ENCODE measurements around the gene MAGI1.

Gene MAGI1

DNA sequence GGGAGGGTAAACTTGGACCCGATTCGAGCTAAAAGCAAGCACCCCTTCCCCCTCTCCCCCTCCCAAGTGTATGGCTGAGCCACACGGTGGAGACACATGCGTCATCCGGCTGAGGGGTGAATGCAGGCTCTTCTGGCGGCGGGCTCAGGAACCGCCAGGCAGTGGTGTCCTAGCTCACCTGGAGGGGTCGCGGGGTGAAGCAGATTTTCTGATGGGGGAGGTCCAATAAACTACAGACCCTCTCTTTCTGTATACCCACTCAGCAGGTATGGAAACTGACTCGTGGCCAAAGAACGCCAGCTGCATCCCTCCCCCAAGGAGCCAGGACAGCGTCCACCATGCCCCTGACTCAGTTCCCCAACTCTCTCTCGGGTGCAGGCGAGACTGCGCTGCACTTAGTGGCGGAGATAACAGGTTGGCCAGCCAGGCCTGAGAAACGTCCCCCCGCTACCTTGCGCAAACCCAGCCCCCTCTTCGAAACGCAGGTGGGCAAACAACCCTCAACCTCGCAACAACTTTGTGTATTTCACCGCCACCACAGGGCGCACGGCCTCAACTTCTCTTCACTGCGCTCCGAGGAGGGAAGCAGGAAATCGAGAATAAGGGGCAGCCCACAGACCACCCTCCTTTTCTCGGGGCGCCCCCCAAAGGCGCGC is 1.3 kb downstream of the MAGI1 start:
- DNase-seq (ENCODE audit: low read depth in 1 of 2, low spot score in 1 of 2): no peak
- TF ChIP-seq POLR2AphosphoS5 (IDR thresholded peaks at IDR 0.05; ENCODE audit: low read depth) (no peak), GABPA (IDR thresholded peaks at IDR 0.05; ENCODE audit: low read depth) (no peak), SPI1 (IDR thresholded peaks at IDR 0.05; ENCODE audit: borderline replicate concordance, low read depth) (no peak)
- TF ChIP-seq, protein P1, sequence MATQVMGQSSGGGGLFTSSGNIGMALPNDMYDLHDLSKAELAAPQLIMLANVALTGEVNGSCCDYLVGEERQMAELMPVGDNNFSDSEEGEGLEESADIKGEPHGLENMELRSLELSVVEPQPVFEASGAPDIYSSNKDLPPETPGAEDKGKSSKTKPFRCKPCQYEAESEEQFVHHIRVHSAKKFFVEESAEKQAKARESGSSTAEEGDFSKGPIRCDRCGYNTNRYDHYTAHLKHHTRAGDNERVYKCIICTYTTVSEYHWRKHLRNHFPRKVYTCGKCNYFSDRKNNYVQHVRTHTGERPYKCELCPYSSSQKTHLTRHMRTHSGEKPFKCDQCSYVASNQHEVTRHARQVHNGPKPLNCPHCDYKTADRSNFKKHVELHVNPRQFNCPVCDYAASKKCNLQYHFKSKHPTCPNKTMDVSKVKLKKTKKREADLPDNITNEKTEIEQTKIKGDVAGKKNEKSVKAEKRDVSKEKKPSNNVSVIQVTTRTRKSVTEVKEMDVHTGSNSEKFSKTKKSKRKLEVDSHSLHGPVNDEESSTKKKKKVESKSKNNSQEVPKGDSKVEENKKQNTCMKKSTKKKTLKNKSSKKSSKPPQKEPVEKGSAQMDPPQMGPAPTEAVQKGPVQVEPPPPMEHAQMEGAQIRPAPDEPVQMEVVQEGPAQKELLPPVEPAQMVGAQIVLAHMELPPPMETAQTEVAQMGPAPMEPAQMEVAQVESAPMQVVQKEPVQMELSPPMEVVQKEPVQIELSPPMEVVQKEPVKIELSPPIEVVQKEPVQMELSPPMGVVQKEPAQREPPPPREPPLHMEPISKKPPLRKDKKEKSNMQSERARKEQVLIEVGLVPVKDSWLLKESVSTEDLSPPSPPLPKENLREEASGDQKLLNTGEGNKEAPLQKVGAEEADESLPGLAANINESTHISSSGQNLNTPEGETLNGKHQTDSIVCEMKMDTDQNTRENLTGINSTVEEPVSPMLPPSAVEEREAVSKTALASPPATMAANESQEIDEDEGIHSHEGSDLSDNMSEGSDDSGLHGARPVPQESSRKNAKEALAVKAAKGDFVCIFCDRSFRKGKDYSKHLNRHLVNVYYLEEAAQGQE (IDR thresholded peaks at IDR 0.05; ENCODE audit: insufficient replicate concordance, low read depth): no peak
- TF ChIP-seq, protein P2, sequence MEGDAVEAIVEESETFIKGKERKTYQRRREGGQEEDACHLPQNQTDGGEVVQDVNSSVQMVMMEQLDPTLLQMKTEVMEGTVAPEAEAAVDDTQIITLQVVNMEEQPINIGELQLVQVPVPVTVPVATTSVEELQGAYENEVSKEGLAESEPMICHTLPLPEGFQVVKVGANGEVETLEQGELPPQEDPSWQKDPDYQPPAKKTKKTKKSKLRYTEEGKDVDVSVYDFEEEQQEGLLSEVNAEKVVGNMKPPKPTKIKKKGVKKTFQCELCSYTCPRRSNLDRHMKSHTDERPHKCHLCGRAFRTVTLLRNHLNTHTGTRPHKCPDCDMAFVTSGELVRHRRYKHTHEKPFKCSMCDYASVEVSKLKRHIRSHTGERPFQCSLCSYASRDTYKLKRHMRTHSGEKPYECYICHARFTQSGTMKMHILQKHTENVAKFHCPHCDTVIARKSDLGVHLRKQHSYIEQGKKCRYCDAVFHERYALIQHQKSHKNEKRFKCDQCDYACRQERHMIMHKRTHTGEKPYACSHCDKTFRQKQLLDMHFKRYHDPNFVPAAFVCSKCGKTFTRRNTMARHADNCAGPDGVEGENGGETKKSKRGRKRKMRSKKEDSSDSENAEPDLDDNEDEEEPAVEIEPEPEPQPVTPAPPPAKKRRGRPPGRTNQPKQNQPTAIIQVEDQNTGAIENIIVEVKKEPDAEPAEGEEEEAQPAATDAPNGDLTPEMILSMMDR (IDR thresholded peaks at IDR 0.05; ENCODE audit: insufficient read depth, low read length): no peak
- Histone ChIP-seq H3K27me3 (ENCODE audit: insufficient read depth, poor library complexity, severe bottlenecking) (peaks cover 39% of the 10 kb centered on the region), H3K4me3 (replicated peaks; ENCODE audit: insufficient read depth, low read length) (no peak overlapping the region), H3K27ac (replicated peaks) (no peak overlapping the region)

DNA sequence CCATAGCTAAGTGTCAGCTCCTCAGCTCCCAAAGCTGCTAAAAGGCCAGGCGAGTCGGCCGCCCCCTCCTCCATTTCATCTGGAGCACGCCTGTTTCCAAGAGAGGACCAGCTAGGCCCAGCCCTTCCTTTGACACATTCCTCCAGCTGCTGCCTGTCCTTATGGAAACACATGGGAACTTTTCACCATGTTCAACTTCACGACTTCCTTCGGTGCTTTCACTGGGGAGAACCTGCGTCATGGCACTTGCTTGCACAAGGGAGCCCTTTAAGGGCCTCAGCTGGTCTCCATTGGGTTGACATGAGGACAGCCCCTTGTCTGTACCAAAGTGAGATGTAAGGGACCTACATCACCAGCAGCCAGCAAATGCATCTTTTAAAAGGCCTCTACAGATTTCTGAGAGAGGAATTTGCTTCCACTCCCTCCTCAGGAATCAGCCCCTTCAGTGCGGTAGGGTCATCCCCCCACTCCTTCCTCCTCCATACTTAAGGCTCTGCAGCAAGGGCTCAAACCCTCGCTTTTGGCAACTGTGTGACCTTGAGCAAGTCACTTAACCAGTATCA is 2.1 kb downstream of the MAGI1 start:
- no peak for DNase-seq (ENCODE audit: low read depth in 1 of 2, low spot score in 1 of 2)
- H3K27me3 ChIP-seq (ENCODE audit: insufficient read depth, poor library complexity, severe bottlenecking): peaks cover 39% of the 10 kb centered on the region
- no peak overlapping the region for H3K4me3 ChIP-seq (replicated peaks; ENCODE audit: insufficient read depth, low read length)
- H3K27ac ChIP-seq (replicated peaks): no peak overlapping the region
- TF ChIP-seq GABPA (IDR thresholded peaks at IDR 0.05; ENCODE audit: low read depth) (no peak), SPI1 (IDR thresholded peaks at IDR 0.05; ENCODE audit: borderline replicate concordance, low read depth) (no peak), POLR2AphosphoS5 (IDR thresholded peaks at IDR 0.05; ENCODE audit: low read depth) (no peak)
- TF ChIP-seq, protein P1 (IDR thresholded peaks at IDR 0.05; ENCODE audit: insufficient replicate concordance, low read depth): no peak
- TF ChIP-seq, protein P2 (IDR thresholded peaks at IDR 0.05; ENCODE audit: insufficient read depth, low read length): no peak

DNA sequence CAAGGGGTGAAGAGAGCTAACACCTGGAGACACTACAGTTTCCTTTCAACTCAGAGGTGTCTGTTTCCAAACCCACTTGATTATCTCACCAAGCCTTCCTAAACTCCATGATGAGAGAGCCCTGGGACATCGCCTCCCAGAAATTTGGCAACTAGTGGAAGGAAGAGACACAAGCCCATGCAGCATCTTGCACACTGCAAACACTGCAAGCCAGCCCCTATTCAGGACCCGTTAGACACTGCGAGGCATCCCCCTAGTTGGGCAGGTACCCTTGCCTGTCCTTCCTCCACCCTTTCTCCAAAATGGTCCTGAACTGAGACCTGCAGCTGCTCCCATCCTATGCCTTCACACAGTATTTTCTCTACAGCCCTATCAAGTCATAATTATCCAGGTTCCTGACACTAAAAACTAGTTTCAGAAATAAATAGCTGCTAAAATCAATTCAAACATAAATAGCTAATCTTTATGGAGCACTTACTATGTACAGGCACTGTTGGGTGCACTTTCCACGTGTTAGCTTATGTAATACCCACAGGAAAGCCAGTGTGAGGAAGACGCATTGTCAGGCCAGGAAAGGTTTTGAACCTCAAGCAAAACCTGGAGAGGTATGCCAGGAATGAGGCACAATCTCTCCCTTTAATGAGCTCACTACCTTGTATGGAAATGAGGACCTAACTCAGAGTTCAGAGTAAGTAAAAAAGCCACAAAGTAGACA is 2.8 kb downstream of the MAGI1 start:
- no peak for TF ChIP-seq POLR2AphosphoS5 (IDR thresholded peaks at IDR 0.05; ENCODE audit: low read depth)
- DNase-seq (ENCODE audit: low read depth in 1 of 2, low spot score in 1 of 2): no peak
- no peak overlapping the region for H3K4me3 ChIP-seq (replicated peaks; ENCODE audit: insufficient read depth, low read length)

More for the DNA sequence above, 2.8 kb downstream of the MAGI1 start:
- Histone ChIP-seq H3K27me3 (ENCODE audit: insufficient read depth, poor library complexity, severe bottlenecking) (peaks cover 37% of the 10 kb centered on the region), H3K27ac (replicated peaks) (no peak overlapping the region)

Data from HL-60 (cell line).